ENCODE measurements around the gene ZNF765. TPM values are rescaled to one million over a fixed set of nuclear protein-coding genes. Genes with fewer than 3 reads are reported as not detected.
"Not testable (repeated sequence)": the region's sequence is repeated elsewhere in the genome, so short reads cannot be mapped to it uniquely, and the experiment has no call there.

ZNF765 gene
- total RNA-seq, result 12.2 TPM

- DNase-seq, result peak; percentile 90
Measured at GRCh38 chr19:53394974-53395839, at the start of gene ZNF765. Gene ZNF765, plus strand, starts transcription at chr19:53395149. Its CDS starts 2,867 bp downstream, at chr19:53398016.

GRCh38 chr19:53355739-53356138 lies 39.2 kb upstream of the ZNF765 start:
- DNase-seq, result no peak

GRCh38 chr19:53357821-53358581 lies 36.9 kb upstream of the ZNF765 start:
- no peak for DNase-seq

GRCh38 chr19:53360056-53360455 lies 34.9 kb upstream of the ZNF765 start:
- not testable (repeated sequence) for DNase-seq

- peak; percentile 49 for DNase-seq
Measured at GRCh38 chr19:53365134-53365898, 29.6 kb upstream of the ZNF765 start, which contains the start of gene ZNF525. Gene ZNF525, plus strand, starts transcription at chr19:53365705. Its CDS starts 6,577 bp downstream, at chr19:53372282.

GRCh38 chr19:53365899-53366493 lies 29.0 kb upstream of the ZNF765 start:
- no peak for DNase-seq

- DNase-seq, result no peak
Measured at GRCh38 chr19:53372196-53372595, 22.8 kb upstream of the ZNF765 start.

- DNase-seq, result no peak
Measured at GRCh38 chr19:53374288-53374687, 20.7 kb upstream of the ZNF765 start.

- no peak for DNase-seq
Measured at GRCh38 chr19:53374743-53375142, 20.2 kb upstream of the ZNF765 start.

- DNase-seq, result no peak
Measured at GRCh38 chr19:53381376-53381775, 13.6 kb upstream of the ZNF765 start.

- no peak for DNase-seq
Measured at GRCh38 chr19:53388168-53388567, 6.8 kb upstream of the ZNF765 start.

GRCh38 chr19:53388904-53389303 lies 6.0 kb upstream of the ZNF765 start:
- no peak for DNase-seq

- DNase-seq, result no peak
Measured at GRCh38 chr19:53389571-53389970, 5.4 kb upstream of the ZNF765 start.

GRCh38 chr19:53389978-53390377 lies 5.0 kb upstream of the ZNF765 start:
- DNase-seq, result no peak

GRCh38 chr19:53394522-53394973 lies 401 bp upstream of the ZNF765 start:
- peak; percentile 58 for DNase-seq

GRCh38 chr19:53395840-53396524 lies 1.0 kb downstream of the ZNF765 start:
- not testable (repeated sequence) for DNase-seq

- DNase-seq, result no peak
Measured at GRCh38 chr19:53396525-53396868, 1.5 kb downstream of the ZNF765 start.

- DNase-seq, result not testable (repeated sequence)
Measured at GRCh38 chr19:53397918-53398317, 3.0 kb downstream of the ZNF765 start.

GRCh38 chr19:53409505-53410204 lies 14.7 kb downstream of the ZNF765 start:
- no peak for DNase-seq

GRCh38 chr19:53420520-53421315 lies 25.8 kb downstream of the ZNF765 start:
- DNase-seq, result not testable (repeated sequence)
